ENCODE measurements around the gene PI4KA. TPM values are rescaled to one million over a fixed set of nuclear protein-coding genes. Genes with fewer than 3 reads are reported as not detected.

Gene PI4KA
- total and polyA plus RNA-seq, 2 of the 13 experiments (the other 11 are each of a cell fraction or from before 2014, with no cell fraction given): 27.4 to 56.4 TPM

DNA sequence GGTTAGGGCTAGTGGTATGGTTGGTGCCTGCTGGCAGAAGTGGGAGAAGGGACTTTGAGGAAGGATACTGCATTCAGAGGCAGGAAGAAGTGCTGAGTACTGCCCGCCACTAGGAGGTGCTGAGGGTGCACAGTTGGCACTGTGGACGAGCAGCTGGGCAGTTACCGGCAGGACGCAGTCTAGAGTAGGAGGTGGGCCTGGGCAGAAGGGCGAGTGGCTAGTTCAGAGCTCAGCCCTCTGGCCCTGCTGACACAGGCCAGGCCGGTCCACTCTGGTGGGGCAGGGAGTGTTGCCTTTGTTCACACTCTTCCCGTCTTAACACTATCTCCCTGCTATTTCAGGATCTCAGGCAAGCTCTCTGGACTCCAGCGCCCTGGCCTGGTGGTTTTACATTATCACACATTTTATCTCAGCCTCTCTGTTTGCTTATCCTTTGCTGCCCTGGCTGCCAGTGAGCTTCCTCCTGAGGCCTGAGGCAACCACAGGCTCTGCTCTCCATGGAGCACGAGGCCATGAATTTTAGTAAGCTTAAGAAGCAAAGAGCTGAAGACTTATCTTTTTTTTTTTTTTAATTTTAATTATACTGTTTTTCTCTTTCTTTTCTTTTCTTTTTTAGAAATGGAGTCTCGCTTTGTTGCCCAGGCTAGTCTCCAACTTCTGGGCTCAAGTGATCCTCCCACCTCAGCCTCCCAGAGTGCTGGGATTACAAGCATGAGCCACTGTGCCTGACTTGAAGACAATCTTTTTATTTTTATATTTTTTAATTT is 27.1 kb upstream of the PI4KA start (continued):
- TF ChIP-seq, protein P1, sequence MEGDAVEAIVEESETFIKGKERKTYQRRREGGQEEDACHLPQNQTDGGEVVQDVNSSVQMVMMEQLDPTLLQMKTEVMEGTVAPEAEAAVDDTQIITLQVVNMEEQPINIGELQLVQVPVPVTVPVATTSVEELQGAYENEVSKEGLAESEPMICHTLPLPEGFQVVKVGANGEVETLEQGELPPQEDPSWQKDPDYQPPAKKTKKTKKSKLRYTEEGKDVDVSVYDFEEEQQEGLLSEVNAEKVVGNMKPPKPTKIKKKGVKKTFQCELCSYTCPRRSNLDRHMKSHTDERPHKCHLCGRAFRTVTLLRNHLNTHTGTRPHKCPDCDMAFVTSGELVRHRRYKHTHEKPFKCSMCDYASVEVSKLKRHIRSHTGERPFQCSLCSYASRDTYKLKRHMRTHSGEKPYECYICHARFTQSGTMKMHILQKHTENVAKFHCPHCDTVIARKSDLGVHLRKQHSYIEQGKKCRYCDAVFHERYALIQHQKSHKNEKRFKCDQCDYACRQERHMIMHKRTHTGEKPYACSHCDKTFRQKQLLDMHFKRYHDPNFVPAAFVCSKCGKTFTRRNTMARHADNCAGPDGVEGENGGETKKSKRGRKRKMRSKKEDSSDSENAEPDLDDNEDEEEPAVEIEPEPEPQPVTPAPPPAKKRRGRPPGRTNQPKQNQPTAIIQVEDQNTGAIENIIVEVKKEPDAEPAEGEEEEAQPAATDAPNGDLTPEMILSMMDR (CRISPR knock-in tag; IDR thresholded peaks at IDR 0.05): peak; percentile 100
- TF ChIP-seq KLF13 (CRISPR knock-in tag; IDR thresholded peaks at IDR 0.05): no peak
- TF ChIP-seq ZNF530 (CRISPR knock-in tag; IDR thresholded peaks at IDR 0.05; ENCODE audit: low read depth): no peak
- TF ChIP-seq, protein P2, sequence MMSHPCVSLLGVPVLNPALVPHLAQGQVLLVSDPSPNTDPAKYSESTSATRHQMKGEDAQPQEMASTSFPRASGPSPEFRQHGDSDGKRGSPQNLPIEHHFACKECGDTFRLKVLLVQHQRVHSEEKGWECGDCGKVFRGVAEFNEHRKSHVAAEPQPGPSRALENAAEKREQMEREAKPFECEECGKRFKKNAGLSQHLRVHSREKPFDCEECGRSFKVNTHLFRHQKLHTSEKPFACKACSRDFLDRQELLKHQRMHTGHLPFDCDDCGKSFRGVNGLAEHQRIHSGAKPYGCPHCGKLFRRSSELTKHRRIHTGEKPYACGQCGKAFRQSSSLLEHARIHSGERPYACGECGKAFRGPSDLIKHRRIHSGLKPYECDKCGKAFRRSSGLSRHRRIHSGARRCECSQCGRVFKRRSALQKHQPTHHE (CRISPR knock-in tag; IDR thresholded peaks at IDR 0.05; ENCODE audit: borderline replicate concordance): no peak
- no peak for TF ChIP-seq ZNF264 (CRISPR knock-in tag; IDR thresholded peaks at IDR 0.05)
- no peak for TF ChIP-seq ZNF207 (IDR thresholded peaks at IDR 0.05; ENCODE audit: borderline replicate concordance)
- TF ChIP-seq ZNF7 (CRISPR knock-in tag; IDR thresholded peaks at IDR 0.05): no peak
- no peak for TF ChIP-seq ZNF44 (CRISPR knock-in tag; IDR thresholded peaks at IDR 0.05)
- TF ChIP-seq, protein P3, sequence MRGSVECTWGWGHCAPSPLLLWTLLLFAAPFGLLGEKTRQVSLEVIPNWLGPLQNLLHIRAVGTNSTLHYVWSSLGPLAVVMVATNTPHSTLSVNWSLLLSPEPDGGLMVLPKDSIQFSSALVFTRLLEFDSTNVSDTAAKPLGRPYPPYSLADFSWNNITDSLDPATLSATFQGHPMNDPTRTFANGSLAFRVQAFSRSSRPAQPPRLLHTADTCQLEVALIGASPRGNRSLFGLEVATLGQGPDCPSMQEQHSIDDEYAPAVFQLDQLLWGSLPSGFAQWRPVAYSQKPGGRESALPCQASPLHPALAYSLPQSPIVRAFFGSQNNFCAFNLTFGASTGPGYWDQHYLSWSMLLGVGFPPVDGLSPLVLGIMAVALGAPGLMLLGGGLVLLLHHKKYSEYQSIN (CRISPR knock-in tag; IDR thresholded peaks at IDR 0.05; ENCODE audit: borderline replicate concordance): no peak
- TF ChIP-seq, protein P4, sequence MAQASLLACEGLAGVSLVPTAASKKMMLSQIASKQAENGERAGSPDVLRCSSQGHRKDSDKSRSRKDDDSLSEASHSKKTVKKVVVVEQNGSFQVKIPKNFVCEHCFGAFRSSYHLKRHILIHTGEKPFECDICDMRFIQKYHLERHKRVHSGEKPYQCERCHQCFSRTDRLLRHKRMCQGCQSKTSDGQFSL (CRISPR knock-in tag; IDR thresholded peaks at IDR 0.05): no peak
- TF ChIP-seq, protein P5, sequence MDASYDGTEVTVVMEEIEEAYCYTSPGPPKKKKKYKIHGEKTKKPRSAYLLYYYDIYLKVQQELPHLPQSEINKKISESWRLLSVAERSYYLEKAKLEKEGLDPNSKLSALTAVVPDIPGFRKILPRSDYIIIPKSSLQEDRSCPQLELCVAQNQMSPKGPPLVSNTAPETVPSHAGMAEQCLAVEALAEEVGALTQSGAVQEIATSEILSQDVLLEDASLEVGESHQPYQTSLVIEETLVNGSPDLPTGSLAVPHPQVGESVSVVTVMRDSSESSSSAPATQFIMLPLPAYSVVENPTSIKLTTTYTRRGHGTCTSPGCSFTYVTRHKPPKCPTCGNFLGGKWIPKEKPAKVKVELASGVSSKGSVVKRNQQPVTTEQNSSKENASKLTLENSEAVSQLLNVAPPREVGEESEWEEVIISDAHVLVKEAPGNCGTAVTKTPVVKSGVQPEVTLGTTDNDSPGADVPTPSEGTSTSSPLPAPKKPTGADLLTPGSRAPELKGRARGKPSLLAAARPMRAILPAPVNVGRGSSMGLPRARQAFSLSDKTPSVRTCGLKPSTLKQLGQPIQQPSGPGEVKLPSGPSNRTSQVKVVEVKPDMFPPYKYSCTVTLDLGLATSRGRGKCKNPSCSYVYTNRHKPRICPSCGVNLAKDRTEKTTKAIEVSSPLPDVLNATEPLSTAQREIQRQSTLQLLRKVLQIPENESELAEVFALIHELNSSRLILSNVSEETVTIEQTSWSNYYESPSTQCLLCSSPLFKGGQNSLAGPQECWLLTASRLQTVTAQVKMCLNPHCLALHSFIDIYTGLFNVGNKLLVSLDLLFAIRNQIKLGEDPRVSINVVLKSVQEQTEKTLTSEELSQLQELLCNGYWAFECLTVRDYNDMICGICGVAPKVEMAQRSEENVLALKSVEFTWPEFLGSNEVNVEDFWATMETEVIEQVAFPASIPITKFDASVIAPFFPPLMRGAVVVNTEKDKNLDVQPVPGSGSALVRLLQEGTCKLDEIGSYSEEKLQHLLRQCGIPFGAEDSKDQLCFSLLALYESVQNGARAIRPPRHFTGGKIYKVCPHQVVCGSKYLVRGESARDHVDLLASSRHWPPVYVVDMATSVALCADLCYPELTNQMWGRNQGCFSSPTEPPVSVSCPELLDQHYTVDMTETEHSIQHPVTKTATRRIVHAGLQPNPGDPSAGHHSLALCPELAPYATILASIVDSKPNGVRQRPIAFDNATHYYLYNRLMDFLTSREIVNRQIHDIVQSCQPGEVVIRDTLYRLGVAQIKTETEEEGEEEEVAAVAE (CRISPR knock-in tag; IDR thresholded peaks at IDR 0.05; ENCODE audit: borderline replicate concordance): no peak; the same call in 1 of the 2 replicates
- no peak for TF ChIP-seq MED13 (CRISPR knock-in tag; IDR thresholded peaks at IDR 0.05)
- no peak for TF ChIP-seq ZNF253 (CRISPR knock-in tag; IDR thresholded peaks at IDR 0.05; ENCODE audit: borderline replicate concordance)
- TF ChIP-seq, protein P6, sequence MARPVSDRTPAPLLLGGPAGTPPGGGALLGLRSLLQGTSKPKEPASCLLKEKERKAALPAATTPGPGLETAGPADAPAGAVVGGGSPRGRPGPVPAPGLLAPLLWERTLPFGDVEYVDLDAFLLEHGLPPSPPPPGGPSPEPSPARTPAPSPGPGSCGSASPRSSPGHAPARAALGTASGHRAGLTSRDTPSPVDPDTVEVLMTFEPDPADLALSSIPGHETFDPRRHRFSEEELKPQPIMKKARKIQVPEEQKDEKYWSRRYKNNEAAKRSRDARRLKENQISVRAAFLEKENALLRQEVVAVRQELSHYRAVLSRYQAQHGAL (CRISPR knock-in tag; IDR thresholded peaks at IDR 0.05; ENCODE audit: not compliant biosample characterization): no peak
- TF ChIP-seq, protein P7, sequence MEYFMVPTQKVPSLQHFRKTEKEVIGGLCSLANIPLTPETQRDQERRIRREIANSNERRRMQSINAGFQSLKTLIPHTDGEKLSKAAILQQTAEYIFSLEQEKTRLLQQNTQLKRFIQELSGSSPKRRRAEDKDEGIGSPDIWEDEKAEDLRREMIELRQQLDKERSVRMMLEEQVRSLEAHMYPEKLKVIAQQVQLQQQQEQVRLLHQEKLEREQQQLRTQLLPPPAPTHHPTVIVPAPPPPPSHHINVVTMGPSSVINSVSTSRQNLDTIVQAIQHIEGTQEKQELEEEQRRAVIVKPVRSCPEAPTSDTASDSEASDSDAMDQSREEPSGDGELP (IDR thresholded peaks at IDR 0.05; ENCODE audit: borderline replicate concordance, low read depth): peak; percentile 95
- no peak for TF ChIP-seq ARNTL (CRISPR knock-in tag; IDR thresholded peaks at IDR 0.05)

All from HepG2 (cell line).